K562 (cell line): Measurements from ENCODE around the gene WDR90. TPM values are rescaled to one million over a fixed set of nuclear protein-coding genes. Genes with fewer than 3 reads are reported as not detected.
A peak's percentile ranks its signal among the peaks of the same experiment; 100 is the strongest.

Source experiments
- ATAC-seq: fragments of 200-7000 bp; cut with Tn5 transposase; 3 replicates; pipeline ENCODE4 v1.9.1; 2020; ENCODE audit warnings: moderate library complexity
- BruUV-seq: library from RNA; stranded (reverse); fragments of 400-500 nt; replicated peaks from 2 replicates; lab custom pipeline; 2021; lab: Mats Ljungman, UMichigan
- CTCF ChIA-PET: fragments of 300-600 bp; formaldehyde crosslinking; extraction: SDS; loops from one replicate; lab custom pipeline; 2021; ENCODE audit warnings: low intra/inter-chr PET ratio; lab: Yijun Ruan, JAX
- POLR2A ChIA-PET: fragments of 300-600, 350-650 bp; sonication (Branson Sonifier 250); formaldehyde crosslinking; extraction: SDS; loops from one replicate; lab custom pipeline; 2021; ENCODE audit warnings: antibody characterized with exemption, inconsistent platforms; lab: Yijun Ruan, JAX
- DNase-seq, 4 experiments: peaks; one replicate each; pipeline versions ENCODE4 v3.0.0 to v3.0.0-alpha.2; 2011 to 2018; ENCODE audit warnings: low spot score in 3 of 4, mixed read lengths in 3 of 4; ENCODE audit errors: extremely low read depth in 1 of 4
- FAIRE-seq: peaks from 2 replicates; lab custom pipeline; 2011; peaks lifted over from hg19 to GRCh38; lab: Jason Lieb, UNC
- H2AFZ ChIP-seq: 2 replicates; pipeline ENCODE4 v1.6.0; 2011; ENCODE audit warnings: low read depth, low read length, control low read depth, inconsistent platforms
- H3K27ac ChIP-seq: fragments of 200-600 bp; 3 replicates; pipeline ENCODE4 v1.8.0; 2011; ENCODE audit warnings: low read depth, mild to moderate bottlenecking, control low read depth, inconsistent platforms, low read length, moderate library complexity, mixed read lengths; ENCODE audit errors: extremely low read depth
- H3K27me3 ChIP-seq, 2 experiments: fragments of 300-600 bp in 1 of 2; 2 replicates in 1 of 2; 3 replicates in 1 of 2; pipeline versions ENCODE4 v1.6.0 to v1.8.0; 2011; ENCODE audit warnings: inconsistent platforms in 2 of 2, low read length in 2 of 2, mild to moderate bottlenecking in 1 of 2, mixed read lengths in 1 of 2, moderate library complexity in 1 of 2; ENCODE audit not compliant: control insufficient read depth in 2 of 2, insufficient read depth in 2 of 2
- H3K36me3 ChIP-seq: fragments of 300-600 bp; 3 replicates; pipeline ENCODE4 v1.8.0; 2011; ENCODE audit warnings: mild to moderate bottlenecking, low read length, inconsistent platforms; ENCODE audit not compliant: control insufficient read depth, insufficient read depth
- H3K4me1 ChIP-seq, 2 experiments: fragments of 200-600 bp in 1 of 2; replicated peaks in 1 of 2; 2 replicates in 1 of 2; 3 replicates in 1 of 2; pipeline versions ENCODE4 v1.5.1 to v1.8.0; 2011; ENCODE audit warnings: inconsistent platforms in 2 of 2, low read length in 2 of 2, mild to moderate bottlenecking in 1 of 2, mixed read lengths in 1 of 2, moderate library complexity in 1 of 2; ENCODE audit not compliant: control insufficient read depth in 2 of 2, insufficient read depth in 2 of 2
- H3K4me2 ChIP-seq: 2 replicates; pipeline ENCODE4 v1.6.1; 2011; ENCODE audit warnings: low read length, control low read depth, inconsistent platforms, mixed read lengths; ENCODE audit not compliant: insufficient read depth
- H3K4me3 ChIP-seq: fragments of 200-600 bp; sonication (generic), shearing (Covaris generic); 2 replicates; pipeline ENCODE4 v1.5.1; 2016; ENCODE audit warnings: control low read depth, inconsistent platforms
- H3K79me2 ChIP-seq: fragments of 200-600 bp; 3 replicates; pipeline ENCODE4 v1.8.0; 2011; ENCODE audit warnings: low read length, inconsistent platforms; ENCODE audit not compliant: control insufficient read depth, insufficient read depth
- H3K9ac ChIP-seq, 2 experiments: 2 replicates each; pipeline versions ENCODE4 v1.6.0 to v1.6.1; 2011; ENCODE audit warnings: low read depth in 2 of 2, low read length in 2 of 2, control low read depth in 1 of 2, inconsistent platforms in 1 of 2, mild to moderate bottlenecking in 1 of 2, mixed read lengths in 1 of 2; ENCODE audit not compliant: insufficient read depth in 1 of 2
- H3K9me1 ChIP-seq: one replicate; pipeline ENCODE4 v1.6.0; 2011; ENCODE audit warnings: inconsistent platforms, mild to moderate bottlenecking, low read length, moderate library complexity; ENCODE audit not compliant: control insufficient read depth, insufficient read depth
- H3K9me3 ChIP-seq: replicated peaks from 2 replicates; pipeline ENCODE4 v1.5.1; 2011; ENCODE audit warnings: low read depth, low read length, inconsistent platforms; ENCODE audit not compliant: control insufficient read depth, insufficient read depth
- H4K20me1 ChIP-seq: replicated peaks from 2 replicates; pipeline ENCODE4 v1.6.1; 2011; ENCODE audit warnings: low read length, inconsistent platforms, mixed read lengths; ENCODE audit not compliant: control insufficient read depth, insufficient read depth
- CHD2 ChIP-seq: IDR thresholded peaks from 2 replicates; pipeline ENCODE4 v1.6.1; 2011; ENCODE audit warnings: low read depth, low read length
- CTCF ChIP-seq, 3 experiments: IDR thresholded peaks in 2 of 3; conservative IDR thresholded peaks in 1 of 3; 2 replicates each; pipeline ENCODE4 v1.5.1; 2011 to 2012; ENCODE audit warnings: low read length in 3 of 3, mild to moderate bottlenecking in 3 of 3, control low read depth in 2 of 3, improper control_type of control experiment in 1 of 3, inconsistent platforms in 1 of 3, low read depth in 1 of 3, mixed read lengths in 1 of 3, moderate library complexity in 1 of 3; ENCODE audit not compliant: insufficient read depth in 2 of 3
- FIP1L1 ChIP-seq: fragments of 200-400 bp; formaldehyde crosslinking; IDR thresholded peaks from 2 replicates; pipeline ENCODE4 v1.6.1; 2018; ENCODE audit warnings: mild to moderate bottlenecking, low read depth, low read length; ENCODE audit not compliant: poor library complexity, severe bottlenecking
- HNRNPL ChIP-seq: fragments of 200-400 bp; formaldehyde crosslinking; IDR thresholded peaks from 2 replicates; pipeline ENCODE4 v1.6.1; 2017; ENCODE audit warnings: low read depth, mild to moderate bottlenecking, low read length
- HNRNPLL ChIP-seq: fragments of 200-400 bp; formaldehyde crosslinking; IDR thresholded peaks from 2 replicates; pipeline ENCODE4 v1.6.1; 2017; ENCODE audit warnings: low read length, low read depth, mild to moderate bottlenecking; ENCODE audit not compliant: poor library complexity, severe bottlenecking
- HSF4 ChIP-seq: fragments of 250-450 bp; sonication (Bioruptor Pico); IDR thresholded peaks from 2 replicates; pipeline ENCODE4 v2.1.2; 2022; ENCODE audit warnings: mild to moderate bottlenecking, moderate library complexity, borderline replicate concordance
- MYC ChIP-seq, 2 experiments: fragments of 250-450 bp in 1 of 2; sonication (Bioruptor Pico) in 1 of 2; IDR thresholded peaks; 2 replicates each; pipeline versions ENCODE4 v1.5.1 to v1.6.1; 2012 to 2021; ENCODE audit warnings: low read depth in 2 of 2, borderline replicate concordance in 1 of 2, improper control_type of control experiment in 1 of 2, low read length in 1 of 2, mild to moderate bottlenecking in 1 of 2, moderate library complexity in 1 of 2
- NFYB ChIP-seq: IDR thresholded peaks from 2 replicates; pipeline ENCODE4 v1.6.1; 2011; ENCODE audit warnings: mild to moderate bottlenecking, moderate library complexity; ENCODE audit not compliant: insufficient read length; ENCODE audit errors: extremely low read depth
- POLR2G ChIP-seq: fragments of 200-400 bp; formaldehyde crosslinking; IDR thresholded peaks from 2 replicates; pipeline ENCODE4 v1.6.1; 2017; ENCODE audit warnings: low read depth, mild to moderate bottlenecking, antibody characterized with exemption, low read length, moderate library complexity
- RAD21 ChIP-seq, 2 experiments: fragments of 250-450 bp in 1 of 2; fragments of 450-650 bp in 1 of 2; sonication (Bioruptor Pico) in 1 of 2; formaldehyde crosslinking in 1 of 2; IDR thresholded peaks in 1 of 2; conservative IDR thresholded peaks in 1 of 2; 2 replicates each; pipeline versions ENCODE4 v1.4.0 to v1.8.0; 2020 to 2022; ENCODE audit warnings: mild to moderate bottlenecking in 2 of 2, moderate library complexity in 1 of 2
- RFX5 ChIP-seq: IDR thresholded peaks from 2 replicates; pipeline ENCODE4 v1.6.1; 2011; ENCODE audit warnings: low read depth, mild to moderate bottlenecking, improper control_type of control experiment, low read length
- SMC3 ChIP-seq: conservative IDR thresholded peaks from 2 replicates; pipeline ENCODE4 v1.6.1; 2011; ENCODE audit warnings: low read depth, low read length, improper control_type of control experiment; ENCODE audit not compliant: insufficient read depth
- SUPT5H ChIP-seq: fragments of 450-650 bp; IDR thresholded peaks from 2 replicates; pipeline ENCODE4 v1.6.1; 2016
- ZNF217 ChIP-seq: sonication (generic); formaldehyde crosslinking; IDR thresholded peaks from 2 replicates; pipeline ENCODE4 v1.8.0; 2022; ENCODE audit warnings: mild to moderate bottlenecking, missing genetic modification reagents
- ZNF449 ChIP-seq: fragments of 250-450 bp; sonication (Bioruptor Pico); IDR thresholded peaks from 2 replicates; pipeline ENCODE4 v1.8.0; 2022; ENCODE audit warnings: moderate library complexity, mild to moderate bottlenecking, inconsistent platforms
- WGBS: fragments of 100-300 bp; shearing (Covaris generic); methylation state at CpG from one replicate; pipeline ENCODE4 v1.1.6; 2016; ENCODE audit warnings: low coverage, mixed read lengths; ENCODE audit not compliant: insufficient coverage; ENCODE audit errors: missing lambda C conversion rate; 5-methylcytosine and 5-hydroxymethylcytosine counted together
- in situ Hi-C: fragments of 300-500 bp; cut with MboI; formaldehyde crosslinking; loops from 4 replicates; pipeline ENCODE4 v1.15.0; 2018; ENCODE audit warnings: inconsistent platforms, mixed read lengths
- intact Hi-C: fragments of 100-400 bp; cut with micrococcal nuclease; formaldehyde crosslinking; loops from 2 replicates; pipeline ENCODE4 v1.14.2; 2022
- polyA plus RNA-seq, 8 experiments: library from polyadenylated mRNA; depleted of rRNA in 4 of 8; stranded (reverse) in 5 of 8; unstranded in 3 of 8; fragments of >200 nt; fragmentation: Nextera tagmentation in 2 of 8; fragmentation: Illumina TruSeq in 1 of 8; extraction: Ambion mirVana in 2 of 8; extraction: Trizol in 1 of 8; gene quantifications; 2 replicates each; pipeline versions ENCODE4 v1.2.1 to v1.2.3, GENCODE V29; 2011 to 2014; ENCODE audit warnings: inconsistent platforms in 1 of 8, missing spikeins in 1 of 8
- total RNA-seq, 7 experiments: library from RNA; depleted of rRNA in 6 of 7; stranded (reverse); fragments of >200 nt in 6 of 7; fragmentation: Illumina TruSeq in 2 of 7; extraction: Trizol in 2 of 7; gene quantifications; 2 replicates each; pipeline versions ENCODE4 v1.2.1 to v1.2.3, GENCODE V29; 2011 to 2021; ENCODE audit warnings: low replicate concordance in 1 of 7

WDR90 gene
- total and polyA plus RNA-seq, 9 of the 15 experiments (the other 6 are each of a cell fraction or from before 2014, with no cell fraction given), result 0.44 to 12.6 (median 3.3) TPM

DNA sequence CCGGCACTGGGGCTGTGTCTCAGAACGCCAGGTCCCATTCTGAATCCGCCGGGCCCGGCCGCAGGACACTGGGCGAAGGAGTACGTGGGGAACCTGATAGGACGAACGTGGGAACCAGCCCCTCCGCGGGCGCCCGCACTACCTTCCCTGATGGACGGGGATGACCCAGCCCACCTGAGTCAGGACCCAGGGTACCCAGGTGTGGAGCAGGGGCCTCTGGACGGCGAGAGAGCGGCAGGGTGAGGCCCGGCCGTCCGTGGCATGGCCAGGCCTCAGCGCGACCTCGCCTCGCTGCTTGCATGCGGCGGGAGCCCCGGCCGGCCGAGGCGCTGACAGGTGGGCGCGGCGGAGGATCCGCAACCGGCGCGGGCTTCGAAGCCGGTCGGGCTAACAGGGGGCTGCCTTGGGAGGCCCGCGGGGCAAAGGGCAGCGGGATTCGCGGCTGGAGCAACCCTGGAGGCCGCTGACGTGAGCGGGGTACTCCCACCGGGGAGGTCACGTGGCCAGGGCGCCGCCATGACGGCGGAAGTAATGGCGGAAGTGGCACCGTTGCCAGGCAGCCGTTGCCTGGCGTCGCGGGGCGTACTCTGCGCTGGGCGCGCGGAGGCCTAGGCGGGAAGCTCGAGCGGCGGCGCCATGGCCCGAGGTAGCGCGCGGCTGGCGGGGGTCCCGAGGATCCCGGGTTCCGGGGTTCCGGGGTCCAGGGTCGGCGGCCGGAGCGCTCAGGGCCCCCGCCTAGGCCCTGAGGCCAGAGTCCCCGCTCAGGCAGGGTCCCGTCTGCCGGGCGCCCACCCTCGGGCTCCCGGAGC, at the start of gene WDR90 (continued):
- no peak for TF ChIP-seq RFX5
- TF ChIP-seq FIP1L1, result no peak
- TF ChIP-seq SUPT5H, result 0 out of 2 replicates have a peak, but pooled peaks have one; percentile 41
- TF ChIP-seq HNRNPLL, result no peak
- TF ChIP-seq CHD2, result no peak
- TF ChIP-seq HSF4, result no peak
- TF ChIP-seq ZNF217 (CRISPR knock-in tag), result no peak
- no peak for TF ChIP-seq NFYB
- peak; percentile 91 for TF ChIP-seq HNRNPL
- TF ChIP-seq POLR2G, result peak; percentile 64

GRCh38 chr16:600781-601180, 48.4 kb upstream of the WDR90 start:
- Histone ChIP-seq H3K9me3 (no peaks in the 10 kb centered on the region; the same call in 1 of the 2 replicates), H3K27ac (no peak overlapping the region), H3K4me3 (no peak overlapping the region), H3K27me3 (no peaks in the 10 kb centered on the region), H2AFZ (no peak overlapping the region), H4K20me1 (no peaks in the 10 kb centered on the region), H3K9me1 (peaks cover 5% of the 10 kb centered on the region), H3K79me2 (peaks cover 58% of the 10 kb centered on the region), H3K36me3 (peaks cover 35% of the 10 kb centered on the region; the same call in 2 of the 3 replicates), H3K4me1 (peaks cover 0 to 16% of the 10 kb centered on the region in 2 experiments; a peak in 2 of 5 replicates), H3K9ac (0 out of 4 replicates have a peak overlapping the region, but pooled peaks of 1 of the 2 experiments have one; percentile 80), H3K4me2 (no peak overlapping the region)
- 65% methylated on average over 7 of the region's 7 CpGs for WGBS
- in situ Hi-C loops, result no loop called here
- intact Hi-C loops, result no loop called here
- ChIA-PET CTCF (interaction anchor here (0.5 kb wide), 1 partner anchor 9 kb away, joined by 5 read pairs; no protein-coding TSS in a partner anchor), POLR2A (interaction anchor here (1.2 to 1.6 kb wide), 3 partner anchors 9 to 21 kb away, joined by 3 to 8 read pairs (median 5); no protein-coding TSS in a partner anchor)
- no peak for DNase-seq
- peak; percentile 75 for ATAC-seq
- FAIRE-seq, result peak; percentile 84
- TF ChIP-seq RAD21 (CRISPR knock-in tag; conservative IDR thresholded peaks at IDR 0.05 in 1 of 2, IDR thresholded peaks at IDR 0.05 in 1 of 2), result peak in 1 of 2 experiments; percentile 13; a peak in 1 of 4 replicates
- TF ChIP-seq ZNF449 (CRISPR knock-in tag), result no peak
- TF ChIP-seq SMC3, result 0 out of 2 replicates have a peak, but pooled peaks have one; percentile 18
- no peak for TF ChIP-seq MYC (IDR thresholded peaks at IDR 0.05; ENCODE audit: low read depth, low read length)
- no peak for TF ChIP-seq MYC (CRISPR knock-in tag; IDR thresholded peaks at IDR 0.05; ENCODE audit: borderline replicate concordance, low read depth)
- peak; percentile 44 to 46 (median 44) for TF ChIP-seq CTCF (IDR thresholded peaks at IDR 0.05 in 2 of 3, conservative IDR thresholded peaks at IDR 0.05 in 1 of 3; ENCODE audit: insufficient read depth in 2 of 3, low read depth in 1 of 3, low read length in 3 of 3)
- no TSS peak for BruUV-seq
